ENCODE results near the gene VPS13D.

VPS13D gene

DNA sequence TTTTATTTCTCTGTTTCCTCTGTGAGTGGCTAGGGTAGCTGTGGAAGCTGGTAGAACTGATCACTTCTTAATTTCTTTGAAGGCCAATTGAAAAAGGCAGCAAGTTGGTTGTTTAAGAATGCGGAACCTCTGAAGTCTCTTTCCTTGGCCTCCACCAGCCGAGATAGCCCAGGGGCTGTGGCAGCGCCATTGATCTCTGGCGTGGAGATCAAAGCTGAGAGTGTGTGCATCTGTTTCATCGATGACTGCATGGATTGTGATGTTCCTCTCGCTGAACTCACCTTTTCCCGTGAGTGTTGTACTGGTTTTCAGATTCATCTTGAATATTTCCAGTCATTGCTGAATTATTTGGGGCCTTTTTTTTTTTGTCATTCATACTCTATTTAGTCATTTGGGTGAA lies 97.7 kb downstream of the VPS13D start:
- TF ChIP-seq, protein P1, sequence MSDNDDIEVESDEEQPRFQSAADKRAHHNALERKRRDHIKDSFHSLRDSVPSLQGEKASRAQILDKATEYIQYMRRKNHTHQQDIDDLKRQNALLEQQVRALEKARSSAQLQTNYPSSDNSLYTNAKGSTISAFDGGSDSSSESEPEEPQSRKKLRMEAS (IDR thresholded peaks at IDR 0.05; ENCODE audit: low read depth, low read length), result no peak
- TF ChIP-seq POLR2A (IDR thresholded peaks at IDR 0.05; ENCODE audit: extremely low read depth, insufficient read length), result no peak
- no peak for TF ChIP-seq MYC (IDR thresholded peaks at IDR 0.05; ENCODE audit: low read depth, low read length)
- TF ChIP-seq, protein P2, sequence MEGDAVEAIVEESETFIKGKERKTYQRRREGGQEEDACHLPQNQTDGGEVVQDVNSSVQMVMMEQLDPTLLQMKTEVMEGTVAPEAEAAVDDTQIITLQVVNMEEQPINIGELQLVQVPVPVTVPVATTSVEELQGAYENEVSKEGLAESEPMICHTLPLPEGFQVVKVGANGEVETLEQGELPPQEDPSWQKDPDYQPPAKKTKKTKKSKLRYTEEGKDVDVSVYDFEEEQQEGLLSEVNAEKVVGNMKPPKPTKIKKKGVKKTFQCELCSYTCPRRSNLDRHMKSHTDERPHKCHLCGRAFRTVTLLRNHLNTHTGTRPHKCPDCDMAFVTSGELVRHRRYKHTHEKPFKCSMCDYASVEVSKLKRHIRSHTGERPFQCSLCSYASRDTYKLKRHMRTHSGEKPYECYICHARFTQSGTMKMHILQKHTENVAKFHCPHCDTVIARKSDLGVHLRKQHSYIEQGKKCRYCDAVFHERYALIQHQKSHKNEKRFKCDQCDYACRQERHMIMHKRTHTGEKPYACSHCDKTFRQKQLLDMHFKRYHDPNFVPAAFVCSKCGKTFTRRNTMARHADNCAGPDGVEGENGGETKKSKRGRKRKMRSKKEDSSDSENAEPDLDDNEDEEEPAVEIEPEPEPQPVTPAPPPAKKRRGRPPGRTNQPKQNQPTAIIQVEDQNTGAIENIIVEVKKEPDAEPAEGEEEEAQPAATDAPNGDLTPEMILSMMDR (IDR thresholded peaks at IDR 0.05; ENCODE audit: low read depth, low read length), result no peak
- no peak overlapping the region for H3K4me3 ChIP-seq (ENCODE audit: low read depth, low read length)
- DNase-seq (ENCODE audit: low read depth), result no peak

DNA sequence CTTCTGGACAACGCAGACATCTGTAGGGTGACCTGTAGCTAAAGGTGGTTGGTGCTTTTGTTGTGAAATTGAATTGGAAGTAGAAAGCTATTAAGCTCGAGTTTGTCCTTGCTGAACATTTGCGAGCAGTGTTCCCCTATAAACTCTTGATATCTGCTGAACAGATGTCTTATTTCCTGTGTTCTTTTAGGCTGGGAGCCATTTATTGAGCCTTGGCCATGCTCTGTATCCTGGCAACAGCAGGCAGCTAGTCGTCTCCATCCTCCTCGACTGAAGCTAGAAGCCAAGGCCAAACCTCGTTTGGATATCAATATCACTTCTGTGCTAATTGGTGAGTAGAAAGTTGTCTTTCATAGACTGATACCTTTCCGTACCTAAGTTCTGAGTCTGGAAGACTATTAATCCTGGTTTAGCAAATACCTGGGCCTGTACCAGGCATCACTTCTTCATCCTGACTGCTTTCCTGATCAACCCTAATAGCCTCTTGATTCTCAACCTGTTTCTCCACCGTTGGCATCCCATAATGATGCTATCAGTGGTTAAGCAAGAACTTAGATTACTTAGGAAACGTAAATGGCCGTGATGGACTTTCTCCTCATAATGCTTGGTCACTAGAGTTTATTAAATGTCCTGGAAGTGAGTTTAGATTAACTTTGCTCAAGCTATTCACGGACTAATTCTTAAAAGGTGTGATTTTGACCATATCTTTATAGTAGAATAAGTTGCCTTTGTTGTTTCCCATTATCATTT lies 103.4 kb downstream of the VPS13D start:
- DNase-seq (ENCODE audit: low read depth), result no peak
- no peak for TF ChIP-seq POLR2A (IDR thresholded peaks at IDR 0.05; ENCODE audit: extremely low read depth, insufficient read length)
- TF ChIP-seq, protein P2 (IDR thresholded peaks at IDR 0.05; ENCODE audit: low read depth, low read length), result no peak
- TF ChIP-seq MYC (IDR thresholded peaks at IDR 0.05; ENCODE audit: low read depth, low read length), result no peak
- H3K4me3 ChIP-seq (ENCODE audit: low read depth, low read length), result no peak overlapping the region

DNA sequence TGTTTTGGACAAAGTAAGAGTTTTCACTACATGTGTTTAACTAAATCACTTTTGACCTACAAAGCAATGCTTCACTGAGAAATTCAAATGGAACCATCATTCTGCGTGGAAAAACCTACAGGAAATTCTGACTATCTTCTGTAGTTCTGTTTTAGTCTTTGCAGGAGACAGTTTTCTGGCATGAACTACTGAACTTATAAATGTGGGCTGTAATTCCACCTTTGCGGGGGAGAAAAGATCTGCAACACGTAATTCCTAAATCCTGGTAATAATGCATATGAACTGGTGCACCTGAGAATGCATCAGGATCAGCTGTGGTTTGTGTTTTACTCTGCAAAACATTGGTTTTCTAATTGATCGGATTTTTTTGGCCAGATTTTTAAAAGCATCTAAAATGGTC lies 106.0 kb downstream of the VPS13D start:
- TF ChIP-seq, protein P1 (IDR thresholded peaks at IDR 0.05; ENCODE audit: low read depth, low read length), result no peak
- TF ChIP-seq POLR2A (IDR thresholded peaks at IDR 0.05; ENCODE audit: extremely low read depth, insufficient read length) (no peak), MYC (IDR thresholded peaks at IDR 0.05; ENCODE audit: low read depth, low read length) (no peak)
- TF ChIP-seq, protein P2 (IDR thresholded peaks at IDR 0.05; ENCODE audit: low read depth, low read length), result no peak
- DNase-seq (ENCODE audit: low read depth), result no peak
- no peak overlapping the region for H3K4me3 ChIP-seq (ENCODE audit: low read depth, low read length)

DNA sequence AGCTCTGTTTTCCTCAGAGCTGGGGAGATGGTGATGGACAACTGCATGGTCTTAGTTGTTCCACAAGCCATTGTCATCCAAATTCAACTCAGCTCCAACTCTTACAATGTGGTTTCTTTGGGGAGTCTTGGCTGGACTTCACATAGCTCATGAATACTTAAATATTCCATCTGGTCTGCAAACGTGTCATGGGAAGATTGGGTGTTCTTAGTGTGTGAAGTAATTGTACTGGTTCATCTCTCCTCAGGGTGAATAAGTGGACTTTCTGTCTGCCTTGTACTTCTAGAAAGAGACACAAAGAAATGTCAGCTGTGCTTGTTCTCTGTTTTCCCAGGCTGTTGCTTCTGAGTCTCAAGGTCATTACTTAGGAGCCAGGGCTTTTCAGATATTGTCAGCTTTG lies 106.6 kb downstream of the VPS13D start:
- DNase-seq (ENCODE audit: low read depth), result no peak
- TF ChIP-seq, protein P2 (IDR thresholded peaks at IDR 0.05; ENCODE audit: low read depth, low read length), result no peak
- no peak for TF ChIP-seq POLR2A (IDR thresholded peaks at IDR 0.05; ENCODE audit: extremely low read depth, insufficient read length)
- TF ChIP-seq MYC (IDR thresholded peaks at IDR 0.05; ENCODE audit: low read depth, low read length), result no peak
- TF ChIP-seq, protein P1 (IDR thresholded peaks at IDR 0.05; ENCODE audit: low read depth, low read length), result no peak

DNA sequence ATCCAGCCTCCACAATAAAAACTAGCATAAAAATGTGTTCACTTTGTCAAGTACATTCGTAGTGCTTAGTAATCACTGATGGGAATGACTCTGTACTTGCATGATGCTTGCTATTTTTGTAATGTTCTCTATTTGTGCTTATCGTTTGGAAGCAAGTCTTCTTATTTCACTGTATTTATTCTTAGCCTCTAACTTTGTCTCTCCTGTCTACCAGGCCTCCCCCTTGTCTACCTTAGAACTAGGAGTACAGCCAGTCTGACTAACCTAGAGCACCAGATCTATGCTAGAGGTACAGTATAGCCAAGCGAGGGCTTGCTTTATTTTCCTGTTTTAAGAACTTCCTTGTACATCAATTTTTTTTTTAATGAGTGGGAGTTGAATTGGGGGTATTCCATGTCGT lies 108.2 kb downstream of the VPS13D start:
- TF ChIP-seq, protein P2 (IDR thresholded peaks at IDR 0.05; ENCODE audit: low read depth, low read length), result no peak
- TF ChIP-seq, protein P1 (IDR thresholded peaks at IDR 0.05; ENCODE audit: low read depth, low read length), result no peak
- no peak for TF ChIP-seq POLR2A (IDR thresholded peaks at IDR 0.05; ENCODE audit: extremely low read depth, insufficient read length)
- no peak for TF ChIP-seq MYC (IDR thresholded peaks at IDR 0.05; ENCODE audit: low read depth, low read length)
- H3K4me3 ChIP-seq (ENCODE audit: low read depth, low read length), result no peak overlapping the region
- no peak for DNase-seq (ENCODE audit: low read depth)

More for the DNA sequence above, 106.6 kb downstream of the VPS13D start:
- H3K4me3 ChIP-seq (ENCODE audit: low read depth, low read length), result no peak overlapping the region
